G401 (cell line): Measurements from ENCODE around the gene SH2B2. TPM values are rescaled to one million over a fixed set of nuclear protein-coding genes. Genes with fewer than 3 reads are reported as not detected.

Experiments used
- DNase-seq: peaks from one replicate; pipeline ENCODE4 v3.0.0-alpha.2; 2015; ENCODE audit warnings: low spot score
- in situ Hi-C: cut with HindIII; loops from 2 replicates; pipeline ENCODE4 v1.10.0; 2016; ENCODE audit warnings: low sequenced_read_pairs, mixed read lengths
- total RNA-seq: library from RNA; depleted of rRNA; stranded (reverse); fragments of >200 nt; shearing (Covaris generic); gene quantifications from 2 replicates; pipeline ENCODE4 v1.2.3, GENCODE V29; 2014

Gene SH2B2
- total RNA-seq, 1 experiment from 2014 or later, result 31.6 TPM

- in situ Hi-C loops, result no loop called here
These were observed 24.1 kb upstream of the SH2B2 start for GRCh38 chr7:102262546-102262945.

GRCh38 chr7:102264367-102264891 lies 22.2 kb upstream of the SH2B2 start:
- in situ Hi-C loops, result no loop called here
- DNase-seq, result no peak

More at GRCh38 chr7:102262546-102262945, 24.1 kb upstream of the SH2B2 start:
- no peak for DNase-seq

- no peak for DNase-seq
- in situ Hi-C loops, result no loop called here
These were observed 20.1 kb upstream of the SH2B2 start for GRCh38 chr7:102266541-102266940.

GRCh38 chr7:102268635-102269034 lies 18.0 kb upstream of the SH2B2 start:
- in situ Hi-C loops, result no loop called here
- DNase-seq, result no peak

- peak; percentile 89 for DNase-seq
- in situ Hi-C loops, result no loop called here
These were observed 16.3 kb upstream of the SH2B2 start for GRCh38 chr7:102270178-102270887.

GRCh38 chr7:102271158-102271798 lies 15.4 kb upstream of the SH2B2 start:
- DNase-seq, result no peak
- in situ Hi-C loops, result no loop called here

GRCh38 chr7:102272075-102272916 lies 14.4 kb upstream of the SH2B2 start:
- in situ Hi-C loops, result no loop called here

GRCh38 chr7:102272917-102273748 lies 13.5 kb upstream of the SH2B2 start:
- no peak for DNase-seq
- in situ Hi-C loops, result no loop called here

More at GRCh38 chr7:102272075-102272916, 14.4 kb upstream of the SH2B2 start:
- DNase-seq, result peak; percentile 89

- DNase-seq, result no peak
- in situ Hi-C loops, result no loop called here
These were observed 12.6 kb upstream of the SH2B2 start for GRCh38 chr7:102273749-102274712.

- in situ Hi-C loops, result no loop called here
- no peak for DNase-seq
These were observed 11.5 kb upstream of the SH2B2 start for GRCh38 chr7:102275123-102275703.

- DNase-seq, result no peak
- in situ Hi-C loops, result no loop called here
These were observed 8.8 kb upstream of the SH2B2 start for GRCh38 chr7:102277901-102278300.

GRCh38 chr7:102279537-102280400 lies 6.9 kb upstream of the SH2B2 start:
- peak; percentile 79 for DNase-seq
- in situ Hi-C loops, result no loop called here

- DNase-seq, result no peak
- in situ Hi-C loops, result no loop called here
These were observed 6.1 kb upstream of the SH2B2 start for GRCh38 chr7:102280521-102280920.

GRCh38 chr7:102281785-102282184 lies 4.9 kb upstream of the SH2B2 start:
- DNase-seq, result no peak
- in situ Hi-C loops, result no loop called here

GRCh38 chr7:102282465-102283362 lies 4.0 kb upstream of the SH2B2 start:
- no peak for DNase-seq
- in situ Hi-C loops, result no loop called here
